Frontal cortex (tissue), 4 donors: ENCODE results near the gene ETS1. TPM values are rescaled to one million over a fixed set of nuclear protein-coding genes. Genes with fewer than 3 reads are reported as not detected.

Experiments used
- DNase-seq, 2 donors: peaks; one replicate each; pipeline ENCODE4 v3.0.0; 2012; ENCODE audit warnings: low spot score in 2 of 2
- FAIRE-seq: peaks from 2 replicates; lab custom pipeline; 2012; peaks lifted over from hg19 to GRCh38; lab: Jason Lieb, UNC
- total RNA-seq: library from RNA; depleted of rRNA; stranded (reverse); fragments of >200 nt; gene quantifications from one replicate; pipeline ENCODE4 v1.2.3, GENCODE V29; 2014
- donor health status: control.
- donor health status: control.
- donor health status: control.

The ETS1 gene
- total RNA-seq, 1 donor from 2014 or later = 9.8 TPM

DNA sequence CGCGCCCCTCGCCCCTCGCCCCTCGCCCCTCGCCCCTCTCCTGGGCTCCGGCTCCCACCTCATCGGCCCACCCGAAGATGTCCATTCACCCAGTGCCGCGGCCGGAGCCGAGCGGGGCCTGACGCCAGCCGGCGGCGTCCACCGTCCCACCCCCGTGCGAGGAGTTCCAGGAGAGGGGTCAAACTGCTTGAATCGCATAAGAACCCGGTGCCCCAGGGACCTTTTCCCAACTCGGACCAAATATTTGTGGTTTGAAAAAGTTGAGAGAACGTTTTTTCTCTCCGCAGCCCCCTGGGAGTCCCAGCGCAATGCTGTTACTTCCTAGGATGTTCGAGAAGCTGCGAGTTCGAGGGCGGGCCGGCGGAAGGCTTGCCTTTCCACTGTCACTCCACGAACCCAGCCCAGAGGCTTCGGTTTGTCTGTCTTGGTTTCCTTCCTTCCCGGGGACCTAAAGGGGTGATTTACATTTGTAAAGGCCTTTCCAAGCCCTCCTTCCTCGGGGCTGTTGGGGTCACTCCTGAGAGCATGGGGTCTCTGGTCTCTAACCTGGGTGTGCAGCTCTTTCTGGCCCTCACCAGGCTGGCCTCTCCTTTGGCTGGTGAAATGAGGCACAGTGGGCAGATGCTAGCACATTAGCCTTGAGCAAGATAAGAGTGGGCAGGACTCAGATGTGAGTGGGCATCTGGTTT is 38.0 kb downstream of the ETS1 start:
- DNase-seq (no peak), FAIRE-seq (no peak)

DNA sequence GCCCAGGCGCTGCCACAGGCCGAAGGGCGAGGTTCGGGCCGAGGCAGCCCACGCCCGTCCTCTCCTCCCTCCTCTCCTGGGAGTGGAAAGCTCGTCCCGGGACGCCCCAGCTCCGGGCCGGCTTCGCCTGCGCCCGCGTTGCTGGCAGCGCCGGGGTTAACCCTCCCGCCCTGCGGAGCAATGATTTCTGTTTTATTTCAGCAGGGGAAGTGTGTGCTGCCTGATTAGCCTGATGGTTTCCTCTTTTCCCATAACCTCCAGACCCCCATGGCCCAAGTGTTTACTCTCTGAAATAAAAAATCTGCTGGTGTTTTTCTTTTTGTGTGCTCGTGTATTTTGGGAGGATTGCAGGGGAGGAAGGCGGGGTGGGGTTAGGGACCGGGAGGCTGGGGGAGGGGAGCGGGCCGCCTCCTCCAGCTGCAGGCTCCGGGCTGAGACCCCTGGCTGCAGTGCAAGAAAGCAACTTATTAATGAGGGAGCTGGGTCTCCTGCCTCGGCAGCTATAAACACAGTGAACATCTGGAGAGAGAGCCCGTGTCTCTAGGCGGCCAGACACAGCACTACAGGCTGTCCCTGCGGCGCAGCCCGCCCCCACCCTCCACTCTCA is 38.6 kb downstream of the ETS1 start:
- FAIRE-seq = no peak
- peak in 1 of 2 donors; percentile 55 for DNase-seq

GRCh38 chr11:128547946-128548648 is 39.3 kb downstream of the ETS1 start:
- FAIRE-seq (no peak), DNase-seq (no peak)

GRCh38 chr11:128546916-128547315 is 40.4 kb downstream of the ETS1 start:
- FAIRE-seq = no peak
- DNase-seq = no peak

DNA sequence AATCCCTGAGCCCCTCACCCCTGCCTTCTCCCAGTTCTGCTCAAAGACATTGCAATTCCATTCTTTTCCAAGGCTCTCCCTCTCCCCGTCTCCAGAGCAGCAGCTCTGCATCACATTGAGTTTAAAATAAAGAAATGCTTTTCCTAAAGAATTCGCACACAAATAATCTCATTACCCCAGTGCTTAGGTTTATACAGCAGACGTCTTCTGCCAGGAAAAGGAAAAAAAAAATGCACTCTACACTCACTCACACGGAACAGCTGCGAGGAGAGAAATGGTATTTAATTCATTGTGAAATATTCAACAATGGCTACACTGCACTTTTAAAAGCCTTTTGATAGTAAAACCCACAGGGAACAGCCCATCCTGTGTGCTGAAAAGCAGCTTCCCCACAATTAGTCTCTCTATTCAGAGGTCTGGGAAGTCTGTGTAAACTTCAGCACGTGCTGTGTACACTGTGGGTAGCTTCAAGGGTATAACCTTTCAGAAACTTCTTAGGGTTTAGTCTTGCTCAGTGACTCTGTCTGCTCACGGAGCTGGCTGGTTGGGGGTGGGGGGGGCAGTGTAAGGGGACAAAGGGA is 42.8 kb downstream of the ETS1 start:
- FAIRE-seq (no peak), DNase-seq (no peak)

- DNase-seq (no peak), FAIRE-seq (no peak)
These were observed 46.9 kb downstream of the ETS1 start for GRCh38 chr11:128540469-128540868.

DNA sequence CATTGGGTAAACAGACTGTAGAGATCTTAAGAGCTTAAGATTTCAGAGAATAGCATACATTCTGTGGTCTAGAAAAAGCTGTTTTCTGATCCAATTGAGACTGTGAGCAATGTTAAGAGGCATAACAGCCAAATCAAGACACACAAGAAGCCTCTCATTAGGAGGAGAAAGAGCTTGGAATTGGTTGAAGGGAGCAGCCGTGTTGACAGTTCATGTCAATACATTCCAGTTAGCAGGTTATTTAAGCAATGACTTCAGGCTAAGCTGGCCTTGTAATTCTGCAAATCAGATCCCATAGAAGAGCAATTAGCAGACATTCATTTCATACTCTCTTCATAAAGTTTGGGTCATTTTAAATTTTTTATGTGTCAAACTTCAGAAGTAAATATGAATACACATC is 50.9 kb downstream of the ETS1 start:
- FAIRE-seq (no peak), DNase-seq (no peak)

GRCh38 chr11:128535468-128536457 is 51.6 kb downstream of the ETS1 start:
- no peak for DNase-seq
- FAIRE-seq = no peak

GRCh38 chr11:128533472-128533871 is 53.9 kb downstream of the ETS1 start:
- FAIRE-seq = no peak

DNA sequence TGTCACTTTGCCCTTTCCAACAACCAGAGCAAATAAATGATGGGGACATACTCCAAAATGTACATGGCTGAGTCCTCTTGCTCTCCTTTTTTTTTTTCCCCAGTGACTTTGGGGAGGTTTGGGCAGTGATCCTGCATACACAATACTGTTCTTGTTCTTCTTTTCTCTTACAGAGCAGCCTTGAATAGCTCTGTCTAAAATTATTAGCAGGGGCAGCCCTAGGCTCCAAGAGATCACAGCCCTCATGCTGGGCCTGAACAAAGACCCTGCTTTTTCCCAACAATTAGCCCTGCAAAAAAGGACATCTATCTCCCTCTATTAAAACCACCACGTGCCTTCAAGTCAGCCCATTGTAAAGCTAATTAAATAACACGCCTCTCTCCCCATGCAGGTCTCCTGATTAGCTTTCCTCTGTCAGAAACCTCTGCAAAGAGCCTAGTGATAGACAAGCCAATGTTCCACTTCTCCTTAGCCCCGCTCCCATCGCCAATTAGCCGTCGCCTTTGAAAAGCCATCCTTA is 54.7 kb downstream of the ETS1 start:
- no peak for FAIRE-seq

More at GRCh38 chr11:128533472-128533871, 53.9 kb downstream of the ETS1 start:
- no peak for DNase-seq

DNA sequence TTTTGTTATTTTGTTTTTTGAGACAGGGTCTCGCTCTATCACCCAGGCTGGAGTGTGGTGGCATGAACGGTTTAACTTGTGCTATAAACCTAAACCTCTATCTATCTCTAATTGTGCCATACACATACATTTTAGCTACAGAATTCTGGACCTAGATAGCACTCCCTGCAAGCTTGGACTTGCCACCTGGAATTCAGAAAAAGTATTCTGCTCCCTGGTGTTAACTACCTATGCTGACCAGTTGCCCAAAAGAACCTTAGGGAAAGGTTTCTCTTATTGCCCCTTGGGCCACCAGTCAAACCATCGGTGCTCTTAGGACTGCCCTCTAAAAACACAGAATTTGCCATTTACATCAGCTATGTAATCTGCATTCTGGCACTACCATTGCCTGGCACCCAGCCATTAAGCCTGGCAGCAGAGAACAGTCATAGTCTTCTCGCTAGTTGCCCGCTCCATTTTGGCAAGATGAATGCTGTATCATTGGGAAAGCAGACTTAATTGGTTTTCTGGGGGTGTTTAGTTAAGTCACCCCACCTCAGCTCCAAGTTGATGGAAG is 55.3 kb downstream of the ETS1 start:
- FAIRE-seq = no peak
- DNase-seq = no peak

More for the DNA sequence above, 54.7 kb downstream of the ETS1 start:
- DNase-seq = no peak

DNA sequence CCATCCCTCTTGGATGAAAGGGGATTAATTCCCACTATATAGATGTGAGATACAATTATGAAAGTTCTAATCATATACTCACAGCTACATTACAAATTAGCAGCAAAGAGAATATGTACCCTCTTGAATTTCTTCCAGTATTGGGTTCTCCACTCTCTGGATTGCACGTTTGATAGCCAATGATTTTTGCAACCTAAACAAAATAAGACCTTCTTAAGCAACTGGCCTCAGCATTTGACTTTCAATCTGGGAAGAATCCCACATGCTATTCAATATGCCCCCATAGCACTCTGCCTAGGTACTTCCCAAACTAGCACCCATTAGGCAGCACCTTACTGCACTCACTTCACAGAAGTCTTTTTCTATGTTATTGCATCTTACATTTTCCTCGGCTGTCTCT is 55.8 kb downstream of the ETS1 start:
- FAIRE-seq = no peak
- DNase-seq = no peak

DNA sequence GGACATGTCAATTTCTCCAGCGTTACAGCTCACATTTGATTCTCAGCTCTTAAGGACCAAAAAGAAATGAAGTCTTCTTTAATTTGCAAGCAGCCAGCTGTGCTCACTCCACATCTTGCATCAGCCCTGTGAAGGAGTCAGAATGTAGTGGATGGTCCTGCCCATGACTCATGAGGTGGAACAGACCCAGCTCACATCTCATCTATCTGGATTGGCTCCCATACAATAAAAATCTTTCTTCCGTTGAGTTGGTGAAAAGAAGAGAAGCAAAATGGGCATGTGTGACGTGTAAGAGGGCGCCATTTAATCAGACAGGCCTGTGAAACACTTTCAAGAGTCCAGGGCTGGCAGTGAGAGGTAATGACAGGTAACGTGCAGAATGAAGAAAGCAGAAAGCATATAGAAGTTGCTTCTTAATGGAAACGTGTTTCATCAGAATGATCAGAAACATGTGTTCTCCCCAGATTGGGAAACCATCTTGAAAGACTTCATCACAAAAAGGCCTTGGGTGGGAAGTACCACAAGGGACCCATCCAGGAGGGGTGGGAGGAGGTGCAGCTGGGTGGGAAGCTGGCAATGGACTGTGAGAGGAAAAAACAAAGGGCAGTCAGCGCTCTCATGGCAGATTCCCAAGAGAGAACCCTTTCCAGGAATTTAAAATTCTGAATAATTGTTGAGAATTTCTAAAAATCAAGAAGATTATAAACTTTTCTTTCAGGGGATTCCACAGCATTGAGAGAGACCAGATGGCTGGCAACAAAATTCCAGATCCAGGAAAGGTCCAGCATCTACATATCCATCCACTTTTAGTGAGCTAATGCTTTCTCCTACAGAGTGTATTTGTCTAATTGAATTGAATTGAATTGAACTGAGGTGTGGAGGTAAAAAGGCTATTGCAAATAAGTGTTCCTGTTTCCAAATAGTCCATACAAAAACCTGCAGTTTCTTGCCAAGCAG is 57.0 kb downstream of the ETS1 start:
- FAIRE-seq (no peak), DNase-seq (no peak)

DNA sequence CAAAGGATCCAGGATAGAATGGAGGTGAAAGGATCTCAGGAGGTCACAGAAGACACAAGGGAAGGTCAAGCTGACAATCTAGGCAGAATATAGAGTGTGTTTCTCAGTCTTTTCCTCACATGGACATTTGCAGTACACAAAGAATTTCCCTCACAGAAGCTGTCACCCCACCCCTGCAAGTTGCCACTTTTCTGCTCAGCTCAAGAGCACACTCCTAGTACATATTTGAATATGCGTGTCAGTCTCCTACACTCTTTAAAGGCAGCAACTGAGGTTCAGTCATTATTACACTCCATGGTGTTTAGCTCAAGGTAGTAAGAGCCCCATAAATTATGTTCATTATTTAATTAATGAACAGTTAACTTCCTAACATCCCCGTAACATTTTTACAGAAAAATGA is 59.1 kb downstream of the ETS1 start:
- FAIRE-seq (no peak), DNase-seq (no peak)

DNA sequence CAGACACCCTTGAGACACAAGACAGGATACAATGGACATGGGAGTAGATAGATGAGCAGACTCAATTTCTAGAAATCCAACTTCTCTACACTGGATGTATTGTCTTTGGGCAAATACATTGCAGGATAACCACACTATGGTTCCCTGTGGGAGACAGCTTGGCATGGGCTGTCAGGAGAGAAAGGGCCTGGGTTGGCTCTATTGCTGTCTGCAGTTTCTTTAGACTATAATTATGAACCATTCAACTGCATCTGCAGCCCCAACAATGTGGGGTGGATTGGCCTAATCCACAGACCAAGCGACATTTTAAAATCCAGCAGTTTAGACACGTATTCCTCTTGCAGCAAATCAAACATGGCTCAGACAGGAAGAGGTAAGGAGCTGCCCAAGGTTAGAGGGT is 60.3 kb downstream of the ETS1 start:
- DNase-seq (no peak), FAIRE-seq (no peak)

DNA sequence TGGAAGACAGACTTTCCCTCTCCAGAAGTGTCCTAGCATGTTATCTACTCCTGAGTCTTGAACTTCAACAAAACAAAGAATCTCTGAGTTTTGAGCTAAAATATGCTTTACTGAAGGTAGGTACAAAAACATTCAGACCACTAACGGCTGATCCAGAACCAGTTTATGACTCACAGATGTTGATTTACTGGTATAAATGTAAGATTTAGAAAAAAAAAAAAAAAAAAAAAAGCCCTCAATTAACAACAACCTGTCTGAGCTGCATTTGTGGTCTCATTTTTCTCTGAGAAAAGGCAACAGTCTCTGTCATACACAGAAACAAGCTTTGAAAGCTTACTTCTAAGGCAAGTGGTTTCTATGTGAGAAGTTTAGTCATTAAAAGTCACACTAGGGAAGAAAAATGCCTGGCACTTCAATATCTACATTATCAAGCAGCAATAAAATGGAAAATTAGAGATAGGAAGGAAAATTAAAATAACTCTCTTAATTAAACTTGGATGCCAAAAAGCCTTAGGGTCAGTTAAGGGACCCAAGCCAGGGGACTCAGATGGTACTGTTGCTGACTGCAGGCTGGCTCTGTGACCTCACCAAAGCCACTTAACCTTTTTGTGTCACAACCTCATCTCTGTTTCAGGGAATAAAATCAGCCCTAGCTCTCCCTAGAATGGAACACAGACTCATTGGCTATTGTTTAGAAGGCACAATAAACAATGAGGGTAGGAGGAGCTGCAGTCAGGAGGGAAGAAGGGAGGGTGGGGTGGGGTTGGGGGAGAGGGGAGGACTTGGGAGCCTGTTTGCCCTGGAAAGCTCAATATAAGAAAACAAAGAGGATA is 61.7 kb downstream of the ETS1 start:
- DNase-seq (no peak), FAIRE-seq (no peak)

DNA sequence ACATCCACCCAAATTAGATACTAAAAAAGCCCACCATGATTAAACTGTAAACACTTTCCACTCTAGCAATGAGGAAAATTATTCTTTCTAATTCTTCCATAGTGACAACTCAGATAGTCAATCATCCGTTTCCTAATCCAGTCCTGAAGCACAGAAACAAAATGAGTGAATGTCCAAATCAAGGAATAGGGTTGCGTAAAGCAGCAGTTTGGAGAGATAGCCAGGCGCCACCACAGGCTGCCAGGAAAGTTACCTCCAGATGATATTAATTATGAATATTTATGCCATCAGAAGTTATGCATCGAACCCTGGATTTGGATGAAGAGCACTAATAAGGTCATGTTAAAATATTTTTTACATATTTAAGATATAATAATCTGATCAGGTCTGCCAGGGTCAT is 63.2 kb downstream of the ETS1 start:
- no peak for DNase-seq
- FAIRE-seq = no peak
